Measurements from ENCODE around the gene LHPP.
"Not testable (repeated sequence)": the region's sequence is repeated elsewhere in the genome, so short reads cannot be mapped to it uniquely, and the experiment has no call there.

Gene LHPP

GRCh38 chr10:124609698-124610097 is 148.1 kb downstream of the LHPP start:
- in situ Hi-C loops (cut with MboI; ENCODE audit: low pct_unique_long_range_greater_than_20kb, low sequenced_read_pairs, unreplicated experiment), result no loop called here

GRCh38 chr10:124610186-124610585 is 148.6 kb downstream of the LHPP start:
- DNase-seq (ENCODE audit: low spot score); in situ Hi-C loops (cut with MboI; ENCODE audit: low pct_unique_long_range_greater_than_20kb, low sequenced_read_pairs, unreplicated experiment): not testable (repeated sequence)

More at GRCh38 chr10:124609698-124610097, 148.1 kb downstream of the LHPP start:
- TF ChIP-seq, protein P1, sequence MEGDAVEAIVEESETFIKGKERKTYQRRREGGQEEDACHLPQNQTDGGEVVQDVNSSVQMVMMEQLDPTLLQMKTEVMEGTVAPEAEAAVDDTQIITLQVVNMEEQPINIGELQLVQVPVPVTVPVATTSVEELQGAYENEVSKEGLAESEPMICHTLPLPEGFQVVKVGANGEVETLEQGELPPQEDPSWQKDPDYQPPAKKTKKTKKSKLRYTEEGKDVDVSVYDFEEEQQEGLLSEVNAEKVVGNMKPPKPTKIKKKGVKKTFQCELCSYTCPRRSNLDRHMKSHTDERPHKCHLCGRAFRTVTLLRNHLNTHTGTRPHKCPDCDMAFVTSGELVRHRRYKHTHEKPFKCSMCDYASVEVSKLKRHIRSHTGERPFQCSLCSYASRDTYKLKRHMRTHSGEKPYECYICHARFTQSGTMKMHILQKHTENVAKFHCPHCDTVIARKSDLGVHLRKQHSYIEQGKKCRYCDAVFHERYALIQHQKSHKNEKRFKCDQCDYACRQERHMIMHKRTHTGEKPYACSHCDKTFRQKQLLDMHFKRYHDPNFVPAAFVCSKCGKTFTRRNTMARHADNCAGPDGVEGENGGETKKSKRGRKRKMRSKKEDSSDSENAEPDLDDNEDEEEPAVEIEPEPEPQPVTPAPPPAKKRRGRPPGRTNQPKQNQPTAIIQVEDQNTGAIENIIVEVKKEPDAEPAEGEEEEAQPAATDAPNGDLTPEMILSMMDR (IDR thresholded peaks at IDR 0.05; ENCODE audit: extremely low read depth, insufficient read depth, missing control alignments), result no peak
- DNase-seq (ENCODE audit: low spot score), result no peak

DNA sequence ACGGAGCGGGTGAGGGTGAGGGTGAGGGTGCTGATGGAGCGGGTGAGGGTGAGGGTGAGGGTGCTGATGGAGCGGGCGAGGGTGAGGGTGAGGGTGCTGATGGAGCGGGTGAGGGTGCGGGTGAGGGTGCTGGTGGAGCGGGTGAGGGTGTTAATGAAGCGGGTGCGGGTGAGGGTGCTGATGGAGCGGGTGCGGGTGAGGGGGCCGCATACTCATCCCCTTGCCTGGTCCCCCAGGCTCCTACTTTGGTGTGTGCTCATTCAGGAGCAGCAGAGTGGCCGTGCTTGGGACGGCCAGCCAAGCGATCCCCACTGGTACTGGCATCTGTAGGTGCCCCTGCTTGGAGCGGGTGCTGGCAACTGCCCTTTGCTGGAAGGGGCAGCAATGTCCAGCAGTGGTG is 149.2 kb downstream of the LHPP start:
- DNase-seq (ENCODE audit: low spot score); in situ Hi-C loops (cut with MboI; ENCODE audit: low pct_unique_long_range_greater_than_20kb, low sequenced_read_pairs, unreplicated experiment): not testable (repeated sequence)

DNA sequence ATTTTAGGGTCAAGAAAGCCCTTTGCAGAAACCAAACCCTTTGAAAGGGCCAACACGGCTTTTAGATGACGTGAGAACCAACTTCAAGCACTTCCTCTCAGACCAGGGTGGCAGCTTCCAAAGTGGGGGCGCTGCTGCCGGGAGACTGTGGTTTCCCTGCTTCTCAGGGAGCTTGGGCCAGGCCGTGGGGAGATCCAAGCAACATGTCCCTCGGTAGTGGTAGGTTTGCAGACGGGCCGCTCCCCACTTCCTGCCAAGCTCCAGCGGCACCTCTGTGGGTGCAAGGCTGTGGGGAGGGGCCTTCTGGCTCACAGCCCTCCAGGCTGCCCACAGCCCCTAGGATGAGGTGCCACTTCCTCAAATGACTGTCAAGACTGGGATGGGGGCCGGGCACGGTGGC is 150.1 kb downstream of the LHPP start:
- TF ChIP-seq, protein P1 (IDR thresholded peaks at IDR 0.05; ENCODE audit: extremely low read depth, insufficient read depth, missing control alignments), result no peak
- no peak for DNase-seq (ENCODE audit: low spot score)
- in situ Hi-C loops (cut with MboI; ENCODE audit: low pct_unique_long_range_greater_than_20kb, low sequenced_read_pairs, unreplicated experiment), result no loop called here

GRCh38 chr10:124612611-124613498 is 151.2 kb downstream of the LHPP start:
- in situ Hi-C loops (cut with MboI; ENCODE audit: low pct_unique_long_range_greater_than_20kb, low sequenced_read_pairs, unreplicated experiment), result no loop called here
- TF ChIP-seq, protein P1 (IDR thresholded peaks at IDR 0.05; ENCODE audit: extremely low read depth, insufficient read depth, missing control alignments), result no peak
- no peak for DNase-seq (ENCODE audit: low spot score)

GRCh38 chr10:124614003-124614659 is 152.5 kb downstream of the LHPP start:
- in situ Hi-C loops (cut with MboI; ENCODE audit: low pct_unique_long_range_greater_than_20kb, low sequenced_read_pairs, unreplicated experiment), result no loop called here
- TF ChIP-seq, protein P1 (IDR thresholded peaks at IDR 0.05; ENCODE audit: extremely low read depth, insufficient read depth, missing control alignments), result no peak
- peak; percentile 78 for DNase-seq (ENCODE audit: low spot score)

DNA sequence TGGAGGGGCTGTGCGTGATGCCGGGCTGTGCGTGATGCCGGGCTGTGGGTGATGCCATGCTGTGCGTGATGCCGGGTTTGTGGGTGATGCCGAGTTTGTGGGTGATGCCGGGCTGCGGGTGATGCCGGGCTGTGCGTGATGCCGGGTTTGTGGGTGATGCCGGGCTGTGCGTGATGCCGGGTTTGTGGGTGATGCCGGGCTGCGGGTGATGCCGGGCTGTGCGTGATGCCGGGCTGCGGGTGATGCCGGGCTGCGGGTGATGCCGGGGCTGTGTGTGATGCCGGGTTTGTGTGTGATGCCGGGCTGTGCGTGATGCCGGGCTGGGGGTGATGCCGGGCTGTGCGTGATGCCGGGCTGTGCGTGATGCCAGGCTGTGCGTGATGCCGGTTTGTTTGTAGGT is 153.6 kb downstream of the LHPP start:
- TF ChIP-seq, protein P1 (IDR thresholded peaks at IDR 0.05; ENCODE audit: extremely low read depth, insufficient read depth, missing control alignments), result no peak
- no peak for DNase-seq (ENCODE audit: low spot score)
- in situ Hi-C loops (cut with MboI; ENCODE audit: low pct_unique_long_range_greater_than_20kb, low sequenced_read_pairs, unreplicated experiment), result no loop called here

All from GM13977 (cell line).